AG10803 (cell line): ENCODE measurements around the gene SULT1A2.

ENCODE experiments used
- DNase-seq: peaks from one replicate; pipeline ENCODE4 v3.0.0; 2010; ENCODE audit warnings: low read depth
- H3K4me3 ChIP-seq: 2 replicates; pipeline ENCODE4 v1.5.1; 2011; ENCODE audit warnings: mild to moderate bottlenecking, low read length, control low read depth
- TF ChIP-seq, protein P1 (sequence below): conservative IDR thresholded peaks from 2 replicates; pipeline ENCODE4 v1.5.1; 2011; ENCODE audit warnings: mild to moderate bottlenecking, low read length, control low read depth, inconsistent platforms

SULT1A2 gene

DNA sequence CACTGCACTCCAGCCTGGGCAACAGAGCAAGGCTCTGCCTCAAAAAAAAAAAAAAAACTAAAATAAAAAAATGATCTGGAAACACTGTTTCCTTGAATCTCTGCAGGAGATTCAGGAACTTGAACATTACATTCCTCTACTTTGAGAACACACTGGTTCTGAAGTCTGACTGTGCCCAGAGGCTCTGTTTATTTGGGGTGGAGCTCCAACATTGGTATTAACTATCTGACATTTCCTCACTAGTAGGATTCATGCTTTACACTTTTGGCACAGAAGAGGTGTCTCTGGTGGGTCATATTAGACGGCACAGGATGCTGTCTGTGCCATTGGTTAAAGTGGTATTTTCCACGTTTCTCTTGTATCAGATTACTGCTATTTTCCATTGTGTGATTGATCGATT is 10.4 kb downstream of the SULT1A2 start:
- DNase-seq = no peak
- no peak overlapping the region for H3K4me3 ChIP-seq
- TF ChIP-seq, protein P1, sequence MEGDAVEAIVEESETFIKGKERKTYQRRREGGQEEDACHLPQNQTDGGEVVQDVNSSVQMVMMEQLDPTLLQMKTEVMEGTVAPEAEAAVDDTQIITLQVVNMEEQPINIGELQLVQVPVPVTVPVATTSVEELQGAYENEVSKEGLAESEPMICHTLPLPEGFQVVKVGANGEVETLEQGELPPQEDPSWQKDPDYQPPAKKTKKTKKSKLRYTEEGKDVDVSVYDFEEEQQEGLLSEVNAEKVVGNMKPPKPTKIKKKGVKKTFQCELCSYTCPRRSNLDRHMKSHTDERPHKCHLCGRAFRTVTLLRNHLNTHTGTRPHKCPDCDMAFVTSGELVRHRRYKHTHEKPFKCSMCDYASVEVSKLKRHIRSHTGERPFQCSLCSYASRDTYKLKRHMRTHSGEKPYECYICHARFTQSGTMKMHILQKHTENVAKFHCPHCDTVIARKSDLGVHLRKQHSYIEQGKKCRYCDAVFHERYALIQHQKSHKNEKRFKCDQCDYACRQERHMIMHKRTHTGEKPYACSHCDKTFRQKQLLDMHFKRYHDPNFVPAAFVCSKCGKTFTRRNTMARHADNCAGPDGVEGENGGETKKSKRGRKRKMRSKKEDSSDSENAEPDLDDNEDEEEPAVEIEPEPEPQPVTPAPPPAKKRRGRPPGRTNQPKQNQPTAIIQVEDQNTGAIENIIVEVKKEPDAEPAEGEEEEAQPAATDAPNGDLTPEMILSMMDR = no peak

DNA sequence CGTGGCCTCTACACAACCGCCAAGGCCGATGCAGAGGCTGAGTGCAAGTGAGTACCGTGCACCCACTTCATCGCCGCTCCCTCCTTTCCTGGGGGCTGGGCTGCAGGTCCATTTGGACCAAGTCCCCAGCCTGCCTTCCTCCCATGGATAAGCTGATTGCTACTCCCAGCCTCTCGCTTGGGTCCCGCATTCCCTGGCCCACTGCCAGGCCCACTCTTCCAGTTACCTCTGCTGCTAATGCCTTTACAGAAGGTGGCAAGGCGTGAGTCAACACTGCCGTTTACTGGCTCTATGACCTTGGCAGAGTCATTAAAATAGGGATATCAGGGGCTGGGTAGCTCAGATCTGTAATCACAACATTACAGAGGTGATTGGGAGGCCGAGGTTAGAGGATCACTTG is 11.2 kb downstream of the SULT1A2 start:
- TF ChIP-seq, protein P1 = no peak
- no peak overlapping the region for H3K4me3 ChIP-seq
- no peak for DNase-seq

DNA sequence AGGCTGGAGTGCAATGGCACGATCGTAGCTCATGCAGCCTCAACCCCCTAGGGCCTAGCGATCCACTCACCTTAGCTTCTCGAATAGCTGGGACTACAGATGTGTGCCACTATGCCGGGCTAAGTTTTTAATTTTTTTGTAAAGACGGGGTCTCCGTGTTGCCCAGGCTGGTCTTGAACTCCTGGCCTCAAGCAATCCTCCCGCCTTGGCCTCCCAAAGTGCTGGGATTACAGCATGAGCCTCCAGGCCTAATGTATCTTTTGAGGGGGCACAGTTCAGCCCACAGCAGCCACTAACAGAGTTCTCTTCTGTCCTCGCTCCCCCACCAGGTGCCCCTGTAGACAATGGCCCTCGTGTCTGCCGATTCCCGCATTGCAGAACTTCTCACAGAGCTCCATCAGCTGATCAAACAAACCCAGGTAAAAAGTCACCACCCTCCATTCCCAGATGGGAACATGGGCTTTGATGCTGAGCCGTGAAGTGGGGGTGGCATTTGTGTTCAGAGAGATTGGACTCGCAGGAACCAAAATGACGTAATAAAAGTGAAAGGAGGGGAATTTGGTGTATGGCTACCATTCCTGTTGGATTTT is 16.0 kb downstream of the SULT1A2 start:
- TF ChIP-seq, protein P1 = no peak

DNA sequence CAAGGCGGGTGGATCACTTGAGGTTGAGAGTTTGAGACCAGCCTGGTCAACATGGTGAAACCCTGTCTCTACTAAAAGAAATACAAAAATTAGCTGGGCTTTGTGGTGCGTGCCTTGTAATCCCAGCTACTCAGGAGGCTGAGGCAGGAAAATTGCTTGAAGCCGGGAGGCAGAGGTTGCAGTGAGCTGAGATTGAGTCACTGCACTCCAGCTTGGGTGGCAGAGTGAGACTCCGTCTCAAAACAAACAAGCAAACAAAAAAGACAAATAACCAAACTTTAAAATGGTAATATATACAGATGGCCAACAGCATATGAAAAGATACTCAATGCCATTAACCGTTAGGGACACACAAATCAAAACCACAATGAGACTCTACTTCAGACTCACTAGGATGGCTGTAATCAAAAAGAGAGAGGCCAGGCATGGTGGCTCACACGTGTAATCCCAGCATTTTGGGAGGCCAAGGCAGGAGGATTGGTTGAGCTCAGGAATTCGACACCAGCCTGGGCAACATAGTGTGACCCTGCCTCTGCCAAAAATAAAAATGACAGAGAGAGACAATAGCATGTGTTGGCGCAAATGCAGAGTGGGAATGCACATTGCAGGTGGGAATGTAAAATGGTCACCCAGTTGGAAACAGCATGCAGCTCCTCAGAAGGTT is 21.3 kb downstream of the SULT1A2 start:
- H3K4me3 ChIP-seq = no peak overlapping the region
- TF ChIP-seq, protein P1 = no peak
- DNase-seq = no peak

More for the DNA sequence above, 16.0 kb downstream of the SULT1A2 start:
- no peak for DNase-seq
- H3K4me3 ChIP-seq = no peak overlapping the region

DNA sequence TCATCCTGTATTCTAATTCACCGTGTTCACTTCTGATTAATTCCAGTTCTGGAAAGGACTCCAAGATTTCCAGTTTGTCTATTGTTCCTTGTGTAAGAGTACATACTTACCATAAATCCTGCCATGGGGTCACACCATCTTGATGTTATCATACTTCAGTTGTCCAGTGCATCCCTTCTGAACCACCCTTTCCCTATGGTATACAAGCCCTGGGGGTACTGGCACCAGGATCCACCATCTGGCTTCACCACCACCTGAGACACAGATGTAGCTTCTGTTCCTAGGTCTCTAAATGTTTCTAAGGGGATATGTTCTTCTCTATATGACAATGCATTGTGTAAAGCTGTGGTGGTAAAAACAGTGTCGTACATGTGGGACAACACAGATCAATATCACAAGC is 21.9 kb downstream of the SULT1A2 start:
- TF ChIP-seq, protein P1 = no peak
- H3K4me3 ChIP-seq = no peak overlapping the region
- no peak for DNase-seq

DNA sequence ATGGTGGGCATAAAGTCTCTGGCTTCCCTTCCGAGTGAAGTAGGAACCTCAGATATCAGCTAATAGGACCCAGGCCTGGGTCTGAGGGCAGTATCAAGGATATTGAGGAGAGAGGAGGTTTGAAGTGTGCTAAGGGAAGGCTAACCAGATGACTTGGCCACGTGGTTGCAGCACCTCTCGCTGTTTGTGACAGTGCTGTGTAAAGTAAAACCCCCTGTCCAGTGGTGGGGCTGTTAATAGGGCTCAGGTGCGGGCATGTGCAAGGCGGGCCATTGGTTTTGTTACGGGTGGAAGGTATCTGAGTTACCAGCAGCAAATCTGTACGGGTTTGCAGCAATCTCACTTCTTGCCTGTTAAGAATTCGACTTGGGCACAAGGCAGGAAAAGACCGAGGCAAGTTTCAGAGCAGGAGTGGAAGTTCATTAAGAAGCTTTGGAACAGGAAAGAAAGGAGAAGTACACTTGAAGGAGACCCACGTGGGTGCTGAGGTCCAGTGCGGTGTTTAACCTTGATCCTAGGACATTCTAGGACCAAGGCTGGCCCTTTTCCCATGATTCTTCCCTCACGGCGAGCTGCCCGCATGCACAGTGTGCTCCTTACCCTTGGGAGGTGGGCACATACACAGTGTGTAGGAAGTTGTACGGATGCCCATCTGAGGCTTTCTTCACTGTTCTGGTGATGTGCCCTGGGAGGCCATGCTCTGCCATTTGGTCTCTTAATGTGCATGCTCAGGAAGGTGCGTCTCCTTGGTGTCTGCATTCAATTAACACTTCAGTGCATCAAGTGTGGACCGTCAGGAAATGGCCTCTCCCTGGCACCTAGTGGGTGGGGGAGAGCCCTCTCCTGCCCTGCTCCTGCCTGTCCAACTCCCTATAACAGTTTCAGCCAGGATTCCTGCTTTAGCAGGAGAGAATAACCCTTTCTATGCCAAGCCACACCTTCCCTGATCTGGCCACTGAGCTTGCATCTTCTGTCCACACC is 22.8 kb downstream of the SULT1A2 start:
- TF ChIP-seq, protein P1 = no peak
- no peak overlapping the region for H3K4me3 ChIP-seq
- DNase-seq = no peak
